MM.1S (cell line): ENCODE results near the gene WDR1.

Source experiments
- DNase-seq: peaks from one replicate; pipeline ENCODE4 v3.0.0-alpha.2; 2015
- H2AFZ ChIP-seq: fragments of 300-600 bp; sonication (generic); 2 replicates; pipeline ENCODE4 v1.6.0; 2016; ENCODE audit warnings: antibody characterized with exemption, low read length
- H3F3A ChIP-seq: fragments of 300-600 bp; sonication (generic); 2 replicates; pipeline ENCODE4 v1.6.1; 2016; ENCODE audit warnings: mild to moderate bottlenecking, antibody characterized with exemption, low read length, moderate library complexity, mixed read lengths; ENCODE audit not compliant: insufficient read depth
- H3K27ac ChIP-seq: fragments of 300-600 bp; sonication (generic); 2 replicates; pipeline ENCODE4 v1.5.1; 2016; ENCODE audit warnings: mild to moderate bottlenecking, low read length
- H3K27me3 ChIP-seq: fragments of 300-600 bp; sonication (generic); replicated peaks from 2 replicates; pipeline ENCODE4 v1.6.0; 2016; ENCODE audit warnings: low read length; ENCODE audit not compliant: insufficient read depth
- H3K36me3 ChIP-seq: fragments of 300-600 bp; sonication (generic); replicated peaks from 2 replicates; pipeline ENCODE4 v1.6.1; 2016; ENCODE audit warnings: mild to moderate bottlenecking, low read length, mixed read lengths; ENCODE audit not compliant: insufficient read depth
- H3K4me1 ChIP-seq: fragments of 300-600 bp; sonication (generic); 2 replicates; pipeline ENCODE4 v1.6.1; 2016; ENCODE audit warnings: low read length, mixed read lengths
- H3K4me2 ChIP-seq: fragments of 300-600 bp; sonication (generic); 2 replicates; pipeline ENCODE4 v1.6.0; 2016; ENCODE audit warnings: low read depth, low read length
- H3K4me3 ChIP-seq: fragments of 300-600 bp; sonication (generic); 2 replicates; pipeline ENCODE4 v1.5.1; 2016; ENCODE audit warnings: low read length, mixed read lengths
- H3K79me2 ChIP-seq: fragments of 300-600 bp; sonication (generic); 2 replicates; pipeline ENCODE4 v1.6.1; 2016; ENCODE audit warnings: mixed run types, low read length, mixed read lengths
- H3K9ac ChIP-seq: fragments of 300-600 bp; sonication (generic); 2 replicates; pipeline ENCODE4 v1.6.1; 2016; ENCODE audit warnings: low read length, mixed read lengths
- H3K9me2 ChIP-seq: fragments of 300-600 bp; sonication (generic); replicated peaks from 2 replicates; pipeline ENCODE4 v1.6.1; 2016; ENCODE audit warnings: mild to moderate bottlenecking, low read length, mixed read lengths; ENCODE audit not compliant: insufficient read depth
- H3K9me3 ChIP-seq: fragments of 300-600 bp; sonication (generic); replicated peaks from 2 replicates; pipeline ENCODE4 v1.6.1; 2016; ENCODE audit warnings: mild to moderate bottlenecking, low read length, mixed read lengths; ENCODE audit not compliant: insufficient read depth
- H4K20me1 ChIP-seq: fragments of 300-600 bp; sonication (generic); 2 replicates; pipeline ENCODE4 v1.6.1; 2016; ENCODE audit warnings: mild to moderate bottlenecking, low read length, moderate library complexity, mixed read lengths; ENCODE audit not compliant: insufficient read depth
- EZH2 ChIP-seq: fragments of 300-600 bp; sonication (generic); optimal IDR thresholded peaks from 2 replicates; pipeline ENCODE3; 2017; ENCODE audit warnings: low read depth, mild to moderate bottlenecking, antibody characterized with exemption, low read length, mixed read lengths
- EZH2phosphoT487 ChIP-seq: fragments of 300-600 bp; sonication (generic); IDR thresholded peaks from 2 replicates; pipeline ENCODE4 v1.6.1; 2018; ENCODE audit warnings: antibody characterized with exemption, low read length
- TF ChIP-seq, protein P1 (sequence below): fragments of 300-600 bp; sonication (generic); IDR thresholded peaks from 2 replicates; pipeline ENCODE4 v1.5.1; 2016; ENCODE audit warnings: antibody characterized with exemption, low read length, mixed read lengths

The WDR1 gene

GRCh38 chr4:10056334-10057022 lies 60.1 kb downstream of the WDR1 start:
- no peaks in the 10 kb centered on the region for H3K4me1 ChIP-seq
- H3K4me2 ChIP-seq: no peak overlapping the region
- H3K27me3 ChIP-seq: no peaks in the 10 kb centered on the region
- no peaks in the 10 kb centered on the region for H3K36me3 ChIP-seq
- no peak overlapping the region for H3K9ac ChIP-seq
- H3K9me2 ChIP-seq: no peaks in the 10 kb centered on the region
- no peak for DNase-seq
- H3K27ac ChIP-seq: no peak overlapping the region
- no peaks in the 10 kb centered on the region for H3K9me3 ChIP-seq
- TF ChIP-seq EZH2phosphoT487 (no peak), EZH2 (no peak)
- TF ChIP-seq, protein P1, sequence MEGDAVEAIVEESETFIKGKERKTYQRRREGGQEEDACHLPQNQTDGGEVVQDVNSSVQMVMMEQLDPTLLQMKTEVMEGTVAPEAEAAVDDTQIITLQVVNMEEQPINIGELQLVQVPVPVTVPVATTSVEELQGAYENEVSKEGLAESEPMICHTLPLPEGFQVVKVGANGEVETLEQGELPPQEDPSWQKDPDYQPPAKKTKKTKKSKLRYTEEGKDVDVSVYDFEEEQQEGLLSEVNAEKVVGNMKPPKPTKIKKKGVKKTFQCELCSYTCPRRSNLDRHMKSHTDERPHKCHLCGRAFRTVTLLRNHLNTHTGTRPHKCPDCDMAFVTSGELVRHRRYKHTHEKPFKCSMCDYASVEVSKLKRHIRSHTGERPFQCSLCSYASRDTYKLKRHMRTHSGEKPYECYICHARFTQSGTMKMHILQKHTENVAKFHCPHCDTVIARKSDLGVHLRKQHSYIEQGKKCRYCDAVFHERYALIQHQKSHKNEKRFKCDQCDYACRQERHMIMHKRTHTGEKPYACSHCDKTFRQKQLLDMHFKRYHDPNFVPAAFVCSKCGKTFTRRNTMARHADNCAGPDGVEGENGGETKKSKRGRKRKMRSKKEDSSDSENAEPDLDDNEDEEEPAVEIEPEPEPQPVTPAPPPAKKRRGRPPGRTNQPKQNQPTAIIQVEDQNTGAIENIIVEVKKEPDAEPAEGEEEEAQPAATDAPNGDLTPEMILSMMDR: no peak
- no peaks in the 10 kb centered on the region for H4K20me1 ChIP-seq
- H3K4me3 ChIP-seq: no peak overlapping the region
- no peak overlapping the region for H2AFZ ChIP-seq
- H3F3A ChIP-seq: no peaks in the 10 kb centered on the region
- no peaks in the 10 kb centered on the region for H3K79me2 ChIP-seq

DNA sequence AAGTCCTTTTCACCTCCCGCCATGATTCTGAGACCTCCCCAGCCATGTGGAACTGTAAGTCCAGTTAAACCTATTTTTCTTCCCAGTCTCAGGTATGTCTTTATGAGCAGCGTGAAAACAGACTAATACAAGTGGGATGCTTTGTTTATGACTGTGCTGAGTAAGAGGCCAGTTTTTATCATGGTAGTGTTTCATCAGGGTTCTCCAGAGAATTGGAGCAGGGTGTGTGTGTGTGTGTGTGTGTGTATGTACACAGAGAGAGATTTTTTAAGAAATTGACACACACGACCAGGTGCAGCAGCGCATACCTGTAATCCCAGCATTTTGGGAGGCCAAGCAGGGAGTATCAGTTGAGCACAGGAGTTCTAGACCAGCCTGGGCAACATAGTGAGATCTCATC lies 60.7 kb downstream of the WDR1 start:
- Histone ChIP-seq H3K4me3 (no peak overlapping the region), H3K9me2 (no peaks in the 10 kb centered on the region), H3K9ac (no peak overlapping the region), H3K27me3 (no peaks in the 10 kb centered on the region), H3F3A (no peaks in the 10 kb centered on the region), H3K4me2 (no peak overlapping the region), H3K9me3 (no peaks in the 10 kb centered on the region), H3K4me1 (no peaks in the 10 kb centered on the region), H3K27ac (no peak overlapping the region), H3K36me3 (no peaks in the 10 kb centered on the region), H3K79me2 (no peaks in the 10 kb centered on the region), H4K20me1 (no peaks in the 10 kb centered on the region), H2AFZ (no peak overlapping the region)
- DNase-seq: no peak
- TF ChIP-seq, protein P1: no peak
- TF ChIP-seq EZH2phosphoT487 (no peak), EZH2 (no peak)

DNA sequence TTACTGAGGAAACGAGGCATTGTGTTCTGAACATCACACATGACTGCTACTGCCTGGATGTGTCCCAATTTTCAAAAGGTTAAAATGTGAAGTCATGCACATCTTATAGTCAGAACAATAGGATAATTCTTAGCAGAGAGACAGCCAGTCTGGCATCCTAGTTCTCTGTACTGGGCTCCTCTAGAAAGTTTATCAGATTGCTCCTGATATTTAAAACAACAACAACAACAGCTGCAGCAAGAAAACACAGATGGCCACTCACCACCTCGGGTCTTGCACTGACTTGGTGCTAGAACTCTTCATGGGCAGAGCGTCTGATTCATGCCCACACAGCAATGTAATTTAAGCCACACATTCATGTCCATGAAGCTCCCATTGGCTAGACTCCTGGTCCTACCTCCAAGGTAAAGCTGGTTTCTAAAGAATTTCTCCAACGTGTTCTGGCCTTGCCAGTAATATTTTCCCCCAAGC lies 62.0 kb downstream of the WDR1 start:
- Histone ChIP-seq H3K36me3 (no peaks in the 10 kb centered on the region), H3K27me3 (no peaks in the 10 kb centered on the region), H3K4me2 (no peak overlapping the region), H3K9me2 (no peaks in the 10 kb centered on the region), H3K27ac (no peak overlapping the region), H3F3A (no peaks in the 10 kb centered on the region), H3K4me3 (no peak overlapping the region), H3K9me3 (no peaks in the 10 kb centered on the region), H3K4me1 (no peaks in the 10 kb centered on the region), H2AFZ (no peak overlapping the region), H4K20me1 (no peaks in the 10 kb centered on the region), H3K9ac (no peak overlapping the region), H3K79me2 (no peaks in the 10 kb centered on the region)
- TF ChIP-seq EZH2phosphoT487: no peak
- no peak for TF ChIP-seq EZH2
- TF ChIP-seq, protein P1: no peak
- no peak for DNase-seq
